Stimulated activated CD4-positive, alpha-beta T cell treated with anti-CD3 and anti-CD28 coated beads, Interleukin-1b, Interleukin-23, amount 100 ng/mL, for 48 hours (primary cell): ENCODE data around the gene SEC31A.
"Not testable (repeated sequence)": the region's sequence is repeated elsewhere in the genome, so short reads cannot be mapped to it uniquely, and the experiment has no call there.

Experiments
- DNase-seq: peaks from one replicate; pipeline ENCODE4 v3.0.0-alpha.2; 2020

Gene SEC31A

DNA sequence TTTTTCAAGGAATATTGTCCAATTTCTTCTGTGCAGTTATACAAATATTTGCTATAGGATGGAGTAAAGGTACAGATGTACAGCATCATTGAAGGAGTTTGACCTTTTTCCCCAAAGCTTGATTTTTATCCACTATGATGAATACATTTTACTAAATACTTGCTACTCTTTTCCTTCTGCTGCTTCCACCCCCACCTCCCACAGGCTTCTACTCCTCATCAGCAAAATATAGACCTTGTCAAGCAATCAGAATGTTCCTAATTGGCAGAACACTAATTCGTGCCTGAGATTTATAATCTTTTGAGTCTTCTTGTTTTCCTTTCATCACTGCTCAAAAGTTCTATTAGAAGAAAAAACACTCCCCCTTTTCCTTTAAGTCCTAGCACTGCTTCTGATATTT lies 5.8 kb upstream of the SEC31A start:
- DNase-seq: no peak

DNA sequence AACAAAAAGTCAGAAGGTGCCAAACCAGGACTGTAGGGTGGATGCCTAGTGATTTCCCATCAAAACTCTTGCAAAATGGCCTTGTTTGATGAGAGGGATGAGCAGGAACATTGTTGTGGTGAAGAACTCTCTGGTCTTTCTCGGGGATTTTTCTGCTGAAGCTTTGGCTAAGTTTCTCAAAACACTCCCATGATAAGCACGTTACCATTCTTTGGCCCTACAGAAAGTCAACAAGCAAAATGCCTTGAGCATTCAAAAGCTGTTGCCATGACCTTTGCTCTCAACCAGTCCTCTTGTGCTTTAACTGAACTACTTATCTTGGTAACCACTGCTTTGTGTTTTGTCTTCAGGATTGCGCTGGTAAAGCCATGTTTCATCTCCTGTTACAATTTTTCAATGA lies 3.0 kb upstream of the SEC31A start:
- DNase-seq: no peak

DNA sequence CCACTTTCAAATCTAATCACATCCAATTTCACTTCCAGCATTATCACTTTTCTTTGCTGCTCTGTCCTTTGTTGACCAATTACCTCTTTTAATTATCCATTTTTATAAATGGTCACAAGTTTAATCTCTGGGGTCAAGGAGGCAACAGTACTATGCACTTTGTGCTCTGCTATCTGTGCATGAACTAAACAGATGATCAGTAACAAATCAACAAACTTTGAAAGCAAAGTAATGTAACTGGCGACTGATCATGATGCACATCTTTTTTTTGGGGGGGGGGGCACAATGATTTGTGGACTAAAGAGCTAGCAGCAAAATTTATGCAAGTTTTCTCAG lies 1.5 kb upstream of the SEC31A start:
- no peak for DNase-seq

DNA sequence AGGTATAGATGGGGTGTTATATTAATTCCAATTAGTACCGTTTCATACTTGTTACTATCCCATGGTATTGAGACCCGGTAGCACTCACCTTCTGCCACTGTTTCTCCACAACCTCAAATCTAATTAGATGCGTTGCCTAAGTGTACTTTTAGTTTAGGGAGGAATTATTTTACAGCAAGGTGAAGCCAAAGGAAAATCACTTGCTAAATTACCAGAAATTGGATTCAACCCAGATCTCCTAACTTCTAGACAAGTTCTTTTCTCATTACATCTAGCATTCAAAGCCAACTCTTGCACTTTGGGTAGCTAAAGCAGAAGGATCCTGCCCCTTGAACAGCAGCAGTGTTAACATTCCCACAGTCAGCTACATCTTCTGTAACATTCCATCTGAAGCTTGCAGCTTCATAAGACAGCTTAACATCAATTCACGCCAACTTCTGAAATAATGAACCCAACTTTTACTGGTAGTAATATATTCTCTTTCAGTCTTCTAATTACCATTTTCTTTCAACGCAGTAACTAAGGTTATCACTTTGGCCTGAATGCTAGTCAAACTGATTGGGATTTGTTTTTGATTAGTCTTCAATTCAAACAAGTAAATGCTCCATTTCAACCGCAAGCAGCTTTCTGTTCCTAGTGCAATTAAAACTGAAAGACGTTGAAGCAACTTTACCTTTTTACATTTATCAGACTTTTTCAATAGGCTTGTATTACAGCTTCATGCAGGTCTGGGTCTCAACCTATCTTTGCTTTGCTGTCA lies 934 bp upstream of the SEC31A start:
- no peak for DNase-seq

DNA sequence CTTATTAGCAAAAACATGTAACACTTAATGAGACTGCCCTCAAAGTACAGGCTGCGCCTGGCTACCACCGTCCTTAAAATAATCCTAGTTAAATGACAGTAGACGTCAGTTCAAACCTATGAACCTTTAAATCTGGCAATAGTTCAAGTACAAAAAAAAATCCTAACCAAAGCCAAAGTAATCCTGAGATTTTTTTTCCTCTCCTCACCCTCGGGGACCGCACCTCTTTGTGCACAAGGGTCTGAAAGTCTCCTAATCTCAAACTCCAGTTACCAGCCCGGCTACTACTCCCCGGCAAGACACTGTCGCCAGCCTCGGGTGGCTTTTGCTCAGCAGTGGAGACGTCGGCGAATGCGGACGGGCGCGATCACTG lies 439 bp downstream of the SEC31A start:
- no peak for DNase-seq

DNA sequence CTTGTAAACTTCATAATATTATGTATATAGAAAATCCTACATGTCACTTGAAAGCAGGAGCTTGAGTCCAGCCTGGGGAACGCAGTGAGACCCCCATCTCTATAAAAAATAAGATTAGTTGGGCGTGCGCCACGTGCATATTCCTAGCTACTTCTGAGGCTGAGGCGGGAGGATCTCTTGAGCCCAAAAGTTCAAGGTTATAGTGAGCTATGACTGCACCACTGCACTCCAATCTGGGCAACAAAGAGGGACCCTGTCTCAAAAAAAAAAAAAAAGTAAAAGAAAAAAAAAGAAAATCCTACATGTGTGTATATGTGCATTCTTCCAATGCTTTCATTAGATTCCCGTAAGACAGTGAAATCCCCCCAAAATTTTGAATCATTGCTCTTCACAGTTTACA lies 1.7 kb downstream of the SEC31A start:
- DNase-seq: no peak

DNA sequence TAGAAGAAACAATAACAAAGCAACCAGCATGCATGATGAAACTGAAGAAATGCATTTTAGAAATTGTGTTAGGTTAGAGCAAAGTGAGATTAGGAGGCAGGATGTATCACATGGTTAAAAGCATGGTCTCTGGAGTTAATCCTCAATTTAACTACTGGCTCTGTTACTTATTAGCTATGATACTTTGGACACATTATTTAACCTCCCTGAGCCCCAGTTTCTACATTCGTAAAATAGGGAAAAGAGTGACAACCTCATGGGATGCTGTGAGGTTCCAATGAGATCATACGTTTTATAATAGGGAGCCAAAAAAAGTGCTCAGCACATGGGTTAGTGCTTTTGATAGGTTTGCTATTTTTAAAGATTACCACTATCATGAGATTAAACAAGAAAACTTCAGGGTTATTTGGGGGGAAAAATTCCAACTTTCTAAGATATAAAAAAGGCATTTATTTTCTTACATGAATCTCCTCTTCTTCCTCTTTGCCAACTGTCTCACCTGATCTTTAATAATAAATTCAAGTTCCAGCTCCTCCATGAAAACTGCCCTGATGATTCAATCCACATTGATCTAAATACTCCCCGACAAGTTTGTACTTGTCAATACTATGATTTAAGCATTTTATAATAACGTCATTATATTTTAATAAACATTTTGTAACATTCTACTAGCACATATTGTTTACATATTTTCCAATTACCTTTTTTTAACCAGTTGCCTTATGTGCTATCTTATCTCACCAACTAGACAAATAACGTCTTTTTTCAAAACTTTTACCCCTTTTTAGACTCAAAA lies 4.6 kb downstream of the SEC31A start:
- DNase-seq: no peak

DNA sequence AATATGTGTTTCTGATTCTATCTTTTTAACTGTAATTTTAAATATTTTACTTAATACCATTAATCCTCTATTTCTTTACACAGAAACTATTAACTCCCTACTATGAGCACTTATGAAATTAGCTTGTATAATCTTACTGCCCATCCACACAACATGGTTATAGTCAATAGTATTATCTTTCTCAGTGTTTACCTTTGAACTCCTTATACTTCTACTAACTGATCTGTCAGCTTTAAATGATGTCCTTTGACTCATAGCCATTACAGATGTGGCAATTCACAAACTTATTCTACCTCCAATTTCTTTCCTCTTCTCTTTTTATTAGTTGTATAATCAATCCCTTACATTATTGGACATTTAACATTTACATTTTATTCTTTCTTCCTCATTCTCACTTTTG lies 5.5 kb downstream of the SEC31A start:
- no peak for DNase-seq

DNA sequence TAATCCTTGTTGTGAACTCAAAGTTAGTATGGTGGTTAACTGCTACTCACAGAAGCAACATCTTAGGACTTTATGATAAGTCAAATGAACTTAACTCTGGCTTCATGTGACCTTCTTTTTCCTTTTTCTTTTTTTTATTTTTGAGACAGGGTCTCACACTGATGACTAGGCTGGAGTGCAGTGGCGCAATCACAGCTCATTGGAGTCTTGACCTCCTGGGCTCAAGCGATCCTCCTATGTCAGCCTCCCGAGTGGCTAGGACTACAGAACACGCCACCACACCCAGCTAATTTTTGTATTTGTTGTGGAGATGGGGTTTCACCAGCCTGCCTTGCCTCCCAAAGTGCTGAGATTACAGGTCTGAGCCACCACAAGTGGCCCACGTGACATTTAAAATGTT lies 22.4 kb downstream of the SEC31A start:
- DNase-seq: no peak

DNA sequence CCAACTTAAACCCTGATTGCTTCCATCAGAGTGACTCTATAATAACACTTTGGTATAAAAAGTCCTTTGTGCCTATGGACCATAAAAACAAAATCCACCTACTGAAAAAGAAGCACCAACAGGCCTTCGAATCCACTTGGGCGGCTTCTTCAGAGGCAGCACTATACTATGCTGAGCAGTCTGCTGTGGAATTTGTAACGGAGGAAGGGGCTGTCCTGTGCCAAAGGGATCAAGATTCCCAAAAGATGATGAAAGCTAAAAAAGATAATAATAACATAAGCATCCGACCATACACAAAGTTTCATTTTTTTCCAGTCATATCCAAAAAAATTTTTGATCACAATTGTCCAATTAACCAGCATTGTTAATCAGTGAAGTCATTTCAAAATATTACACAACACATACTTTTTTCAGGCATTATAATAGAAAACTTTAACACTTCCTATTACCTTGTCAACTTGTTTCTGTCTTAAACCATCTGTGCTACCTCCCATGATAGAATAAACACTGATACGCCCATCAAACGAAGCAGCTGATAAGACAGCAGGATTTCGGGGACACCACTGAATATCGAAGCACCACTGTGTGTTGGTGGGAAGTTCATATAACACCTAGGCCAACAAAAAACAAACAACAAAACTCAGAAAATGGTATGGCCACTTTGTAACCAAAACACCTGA lies 24.1 kb downstream of the SEC31A start:
- no peak for DNase-seq

DNA sequence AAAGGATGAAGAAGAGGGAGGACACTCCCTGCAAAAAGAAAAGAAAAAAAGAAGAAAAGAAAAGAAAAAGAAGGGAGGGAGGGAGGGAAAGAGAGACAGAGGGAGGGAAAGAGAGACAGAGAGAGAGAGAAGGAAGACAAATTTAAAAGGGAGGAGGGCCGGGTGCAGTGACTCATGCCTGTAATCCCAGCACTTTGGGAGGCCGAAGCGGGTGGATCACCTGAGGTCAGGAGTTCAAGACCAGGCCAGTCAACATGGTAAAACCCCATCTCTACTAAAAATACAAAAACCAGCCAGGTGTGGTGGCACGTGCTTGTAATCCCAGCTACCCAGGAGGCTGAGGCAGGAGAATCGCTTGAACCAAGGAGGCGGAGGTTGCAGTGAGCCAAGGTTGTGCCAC lies 24.9 kb downstream of the SEC31A start:
- not testable (repeated sequence) for DNase-seq

DNA sequence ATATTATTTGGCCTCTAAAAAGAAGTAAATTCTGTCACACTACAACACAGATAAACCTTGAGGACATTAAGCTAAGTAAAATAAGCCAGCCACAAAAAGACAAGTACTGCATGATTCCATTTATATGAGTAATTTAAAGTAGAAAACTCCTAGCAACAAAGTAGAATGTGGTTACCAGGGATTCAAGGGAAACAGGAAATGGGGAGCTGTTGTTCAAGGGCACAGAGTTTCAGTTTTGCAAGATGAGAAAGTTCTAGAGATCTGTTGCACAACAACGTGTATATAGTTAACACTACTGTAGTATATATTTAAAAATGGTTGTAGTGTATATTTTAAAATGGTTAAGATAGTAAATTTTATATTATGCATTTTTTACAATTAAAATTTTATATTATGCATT lies 25.4 kb downstream of the SEC31A start:
- peak; percentile 15 for DNase-seq

DNA sequence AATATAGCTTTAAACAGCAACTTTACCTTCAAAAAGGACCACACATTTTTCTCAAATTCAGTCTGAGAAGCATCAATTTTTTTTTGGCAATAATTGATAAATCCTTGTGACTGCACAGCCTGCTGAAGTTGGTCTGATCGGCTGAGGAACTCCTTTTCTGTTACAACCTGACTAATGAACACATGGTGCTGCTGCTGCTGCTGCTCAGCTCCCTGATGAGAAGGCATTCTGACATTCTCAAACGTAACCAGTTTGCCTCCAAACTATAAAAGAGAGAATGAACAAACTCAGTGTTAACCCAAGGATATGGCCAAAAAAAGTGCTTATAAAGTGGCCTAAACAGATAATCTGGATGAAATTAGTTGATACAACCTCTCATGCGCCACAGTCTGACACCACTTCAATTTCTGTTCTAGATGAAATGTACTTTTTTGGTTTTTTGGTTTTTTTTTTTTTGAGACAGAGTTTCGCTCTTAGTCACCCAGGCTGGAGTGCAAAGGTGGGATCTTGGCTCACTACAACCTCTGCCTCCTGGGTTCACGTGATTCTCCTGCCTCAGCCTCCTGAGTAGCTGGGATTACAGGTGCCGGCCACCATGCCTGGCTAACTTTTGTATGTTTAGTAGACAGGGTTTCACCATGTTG lies 26.5 kb downstream of the SEC31A start:
- DNase-seq: peak; percentile 4

DNA sequence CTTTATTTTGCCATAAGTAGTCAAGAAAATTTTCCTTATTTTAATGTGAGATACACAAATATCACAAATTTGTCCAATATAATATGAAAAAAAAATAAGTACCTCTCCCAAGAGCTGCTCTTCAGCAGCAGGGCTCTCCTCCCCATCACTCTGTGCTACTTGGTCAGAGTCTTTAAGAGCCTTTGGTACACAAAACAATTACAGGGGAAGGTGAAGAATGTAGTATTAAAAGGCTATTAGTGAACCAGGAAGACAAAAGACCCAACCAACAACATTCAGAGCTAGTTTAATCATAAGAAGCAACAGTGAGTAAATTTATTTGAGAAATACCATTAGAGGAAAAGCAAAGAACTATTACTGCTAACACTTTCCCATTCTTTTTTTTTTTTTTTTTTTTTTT lies 29.4 kb downstream of the SEC31A start:
- DNase-seq: no peak

DNA sequence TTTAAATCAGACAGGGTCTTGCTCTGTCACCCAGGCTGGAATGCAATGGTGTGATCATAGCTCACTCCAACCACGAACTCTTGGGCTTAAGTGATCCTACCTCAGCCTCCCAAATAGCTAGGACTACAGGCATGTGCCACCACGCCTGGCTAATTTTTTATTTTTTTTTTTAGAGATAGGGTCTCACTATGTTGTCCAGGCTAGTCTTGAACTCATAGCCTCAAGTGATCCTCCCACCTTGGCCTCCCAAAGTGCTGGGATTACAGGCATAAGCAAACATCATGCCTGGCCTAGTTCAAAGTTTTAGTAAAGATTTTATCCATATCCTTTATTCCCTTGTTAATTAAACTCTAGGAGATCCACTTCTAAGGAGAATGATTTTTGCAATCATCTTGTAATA lies 30.5 kb downstream of the SEC31A start:
- DNase-seq: not testable (repeated sequence)

DNA sequence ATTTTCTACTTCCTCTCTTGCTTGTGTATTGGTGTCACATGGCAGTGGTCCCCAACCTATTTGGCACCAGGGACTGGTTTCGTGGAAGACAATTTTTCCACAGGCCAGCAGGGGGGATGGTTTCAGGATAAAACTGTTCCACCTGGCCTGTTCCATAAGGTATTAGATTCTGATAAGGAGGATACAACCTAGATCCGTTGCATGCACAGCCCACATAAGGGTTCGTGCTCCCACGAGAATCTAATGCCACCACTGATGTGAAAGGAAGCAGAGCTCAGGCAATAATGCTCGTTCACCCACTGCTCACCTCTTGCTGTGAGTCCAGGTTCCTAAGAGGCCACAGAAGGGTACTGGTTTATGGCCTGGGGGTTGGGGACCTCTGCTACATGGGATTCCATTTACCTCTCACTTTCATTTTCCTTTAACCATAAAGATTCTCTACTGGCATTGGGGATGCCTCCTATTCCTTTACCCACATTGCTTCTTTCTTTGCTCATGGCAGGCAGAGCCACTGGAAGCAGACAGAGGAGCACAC lies 38.1 kb downstream of the SEC31A start:
- DNase-seq: no peak

DNA sequence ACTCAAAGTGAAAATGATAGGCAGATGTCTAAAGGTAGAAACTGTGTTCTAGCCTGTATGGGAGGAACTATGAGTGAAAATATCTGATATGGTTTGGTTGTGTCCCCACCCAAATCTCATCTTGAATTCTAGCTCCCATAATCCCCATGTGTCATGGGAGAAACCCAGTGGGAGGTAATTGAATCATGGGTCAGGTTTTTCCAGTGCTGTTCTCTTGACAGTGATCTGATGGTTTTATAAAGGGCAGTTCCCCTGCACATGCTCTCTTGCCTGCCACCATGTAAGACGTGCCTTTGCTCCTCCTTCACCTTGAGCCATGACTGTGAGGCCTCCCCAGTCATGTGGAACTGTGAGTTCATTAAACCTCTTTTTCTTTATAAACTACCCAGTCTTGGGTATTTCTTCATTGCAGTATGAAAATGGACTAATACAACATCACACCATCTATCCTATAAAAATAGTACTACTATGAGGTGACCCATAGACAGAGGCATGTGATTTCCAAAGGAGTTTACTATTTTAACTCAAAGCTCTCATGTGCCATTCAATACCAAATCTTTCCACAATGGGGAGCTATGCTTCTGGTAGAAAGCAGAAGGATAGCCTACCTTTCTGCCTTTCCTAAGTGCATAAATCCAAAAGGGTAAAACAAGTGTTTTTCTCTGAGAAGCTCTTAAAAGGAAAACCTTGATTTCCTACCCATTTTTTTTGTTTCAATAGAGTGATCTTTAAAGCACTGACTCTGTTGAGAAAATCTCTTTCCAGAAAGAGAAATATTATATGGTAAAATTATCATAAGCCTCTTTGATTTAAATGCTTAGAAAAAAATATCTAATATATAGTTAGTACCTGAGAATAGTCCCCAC lies 38.8 kb downstream of the SEC31A start:
- DNase-seq: no peak

DNA sequence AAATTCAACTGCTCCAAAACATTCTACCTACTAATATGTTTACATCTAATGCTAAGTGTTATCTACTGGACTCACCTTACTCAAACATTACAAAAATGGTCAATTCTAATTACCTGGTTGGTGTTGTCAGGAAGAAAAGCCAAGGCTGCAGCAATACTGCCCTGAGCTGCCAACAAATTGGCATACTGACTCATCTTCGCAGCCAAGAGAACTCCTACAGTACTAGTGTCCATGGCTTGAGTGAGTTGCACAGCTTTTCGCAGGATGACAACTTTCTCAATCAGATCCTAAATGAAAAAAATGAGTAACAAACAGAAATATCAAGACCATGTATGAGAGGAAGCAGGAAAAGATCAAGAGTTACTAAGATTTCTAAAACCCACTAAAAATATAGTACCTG lies 39.6 kb downstream of the SEC31A start:
- DNase-seq: no peak

DNA sequence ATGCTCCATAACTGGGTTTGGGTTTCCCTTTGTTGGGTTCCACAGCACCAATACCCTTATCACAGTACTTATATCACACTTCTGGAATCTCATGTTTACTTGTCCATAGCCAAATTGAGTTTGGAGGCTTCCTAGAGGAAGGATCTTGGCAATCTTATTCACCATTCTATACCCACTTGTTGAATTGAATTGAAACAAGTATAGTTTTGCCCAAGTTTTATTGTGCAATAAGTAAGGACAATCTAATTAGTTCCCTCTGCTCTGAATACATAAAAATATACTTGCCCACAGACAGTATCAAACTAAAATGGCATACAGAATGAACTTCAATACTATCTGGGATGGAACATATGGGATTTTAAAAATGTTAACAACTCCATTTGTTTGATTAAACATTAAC lies 40.3 kb downstream of the SEC31A start:
- DNase-seq: no peak

DNA sequence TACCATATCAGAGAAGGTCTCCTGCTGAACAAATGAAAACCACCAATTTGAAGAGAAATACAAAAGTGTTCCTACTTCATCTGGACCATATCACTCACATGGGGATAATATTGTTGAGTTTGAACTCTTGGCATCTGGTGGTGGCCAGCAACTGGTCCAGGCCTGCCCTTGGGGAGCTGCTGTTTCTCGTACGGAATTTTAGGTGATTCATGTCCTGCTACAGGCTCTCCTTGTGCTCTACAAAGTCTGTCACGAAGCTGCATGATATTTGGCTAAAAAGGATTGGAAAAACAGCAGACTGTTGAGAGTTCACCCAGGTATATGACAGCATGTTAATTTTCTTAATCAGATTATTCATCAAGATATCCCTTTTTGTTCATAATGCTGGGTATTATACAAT lies 42.2 kb downstream of the SEC31A start:
- DNase-seq: no peak

DNA sequence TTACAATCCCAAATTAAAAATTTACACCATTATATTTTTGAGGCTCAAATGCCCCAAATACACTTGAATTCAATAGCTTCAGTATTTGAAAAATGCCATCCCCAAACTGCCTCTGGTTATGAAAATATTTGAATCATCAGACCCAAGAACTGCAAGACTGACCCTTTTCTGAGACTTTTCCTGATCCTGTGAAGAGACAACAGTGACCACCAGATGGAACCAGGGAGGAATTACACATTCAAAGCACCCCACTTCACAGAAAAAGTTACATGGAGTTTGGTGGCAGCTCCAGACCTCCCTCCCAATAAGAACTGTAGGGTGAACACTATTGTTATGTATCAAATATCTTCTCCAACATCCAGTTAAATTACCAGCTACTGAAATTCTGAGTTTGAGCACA lies 48.4 kb downstream of the SEC31A start:
- no peak for DNase-seq

DNA sequence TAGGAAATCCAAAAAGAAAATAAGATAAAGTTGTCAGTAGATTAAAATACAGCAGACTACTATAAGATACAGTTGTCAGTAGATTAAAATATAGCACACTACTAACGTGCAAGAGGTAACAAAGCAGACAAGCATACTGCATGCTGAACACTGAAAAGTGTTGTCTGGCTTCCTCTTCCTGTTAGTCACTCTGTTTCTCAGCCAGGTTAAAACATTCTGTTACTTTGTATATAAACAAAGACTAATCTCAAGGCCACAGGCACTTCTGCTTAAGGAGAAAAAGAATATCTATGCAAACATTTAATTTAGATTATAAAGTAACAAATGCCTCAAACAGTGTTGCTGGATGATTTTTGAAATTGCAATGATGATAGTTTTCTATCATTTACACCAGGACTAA lies 51.3 kb downstream of the SEC31A start:
- DNase-seq: no peak
